H1 (cell line): Measurements from ENCODE around the gene MB. TPM values are rescaled to one million over a fixed set of nuclear protein-coding genes. Genes with fewer than 3 reads are reported as not detected.

ENCODE experiments used
- CTCF ChIA-PET: fragments of 300-600 bp; sonication (Branson Sonifier 250); formaldehyde crosslinking; loops from one replicate; lab custom pipeline; 2021; ENCODE audit not compliant: partially characterized antibody; lab: Charles Lee
- POLR2A ChIA-PET: fragments of 300-600 bp; sonication (Branson Sonifier 250); formaldehyde crosslinking; loops from one replicate; lab custom pipeline; 2021; ENCODE audit warnings: inconsistent platforms; ENCODE audit not compliant: partially characterized antibody; lab: Charles Lee
- DNase-seq, 2 experiments: peaks; one replicate each; pipeline versions ENCODE4 v3.0.0 to v3.0.0-alpha.2; 2010 to 2022; ENCODE audit warnings: low spot score in 2 of 2, low read depth in 1 of 2, mixed read lengths in 1 of 2
- FAIRE-seq: peaks from 2 replicates; lab custom pipeline; 2011; peaks lifted over from hg19 to GRCh38; lab: Jason Lieb, UNC
- H2AFZ ChIP-seq: 2 replicates; pipeline ENCODE4 v1.8.1; 2012; ENCODE audit warnings: low read length, inconsistent platforms
- H2AK5ac ChIP-seq: 2 replicates; pipeline ENCODE4 v1.6.1; 2013; ENCODE audit warnings: low read depth, low read length
- H2BK120ac ChIP-seq: replicated peaks from 2 replicates; pipeline ENCODE3; 2013; ENCODE audit warnings: low read depth, low read length, inconsistent platforms
- H2BK12ac ChIP-seq: 2 replicates; pipeline ENCODE4 v1.6.1; 2013; ENCODE audit warnings: low read depth, low read length
- H2BK15ac ChIP-seq: 2 replicates; pipeline ENCODE4 v1.6.1; 2013; ENCODE audit warnings: low read length
- H2BK20ac ChIP-seq: 2 replicates; pipeline ENCODE4 v1.6.1; 2013; ENCODE audit warnings: low read length
- H2BK5ac ChIP-seq: 2 replicates; pipeline ENCODE4 v1.6.1; 2013; ENCODE audit warnings: low read depth, low read length
- H3K14ac ChIP-seq: 2 replicates; pipeline ENCODE4 v1.6.1; 2013; ENCODE audit warnings: inconsistent platforms; ENCODE audit not compliant: insufficient read length
- H3K18ac ChIP-seq: 2 replicates; pipeline ENCODE4 v1.6.1; 2013; ENCODE audit warnings: low read length; ENCODE audit errors: extremely low read depth
- H3K23ac ChIP-seq: 2 replicates; pipeline ENCODE4 v1.6.1; 2013; ENCODE audit warnings: inconsistent platforms; ENCODE audit not compliant: insufficient read length
- H3K23me2 ChIP-seq: 2 replicates; pipeline ENCODE4 v1.6.1; 2013; ENCODE audit warnings: low read depth, low read length
- H3K27ac ChIP-seq: 2 replicates; pipeline ENCODE4 v1.6.1; 2011; ENCODE audit warnings: low read depth, low read length, inconsistent platforms
- H3K27me3 ChIP-seq, 4 experiments: replicated peaks in 1 of 4; 1 replicate in 1 of 4; 2 replicates in 3 of 4; pipeline versions ENCODE4 v1.6.1 to v1.8.1; 2011 to 2013; ENCODE audit warnings: low read length in 3 of 4, mild to moderate bottlenecking in 3 of 4, inconsistent platforms in 2 of 4, mixed read lengths in 2 of 4, moderate library complexity in 1 of 4; ENCODE audit not compliant: control insufficient read depth in 3 of 4, insufficient read depth in 3 of 4; ENCODE audit errors: extremely low read depth in 1 of 4
- H3K36me3 ChIP-seq, 4 experiments: 2 replicates each; pipeline versions ENCODE4 v1.6.1 to v1.8.1; 2011 to 2013; ENCODE audit warnings: mild to moderate bottlenecking in 4 of 4, low read length in 3 of 4, moderate library complexity in 2 of 4, control low read depth in 1 of 4, inconsistent platforms in 1 of 4; ENCODE audit not compliant: insufficient read depth in 4 of 4, control insufficient read depth in 2 of 4
- H3K4ac ChIP-seq: replicated peaks from 2 replicates; pipeline ENCODE3; 2013; ENCODE audit warnings: low read length, low read depth, mixed read lengths, inconsistent platforms; ENCODE audit not compliant: insufficient read length
- H3K4me1 ChIP-seq, 4 experiments: replicated peaks in 1 of 4; 1 replicate in 1 of 4; 2 replicates in 3 of 4; pipeline versions ENCODE4 v1.6.1 to v1.8.1; 2011 to 2013; ENCODE audit warnings: low read length in 3 of 4, inconsistent platforms in 2 of 4, mixed read lengths in 1 of 4; ENCODE audit not compliant: insufficient read depth in 4 of 4, control insufficient read depth in 3 of 4
- H3K4me2 ChIP-seq, 2 experiments: 2 replicates each; pipeline versions ENCODE4 v1.6.1 to v1.8.1; 2011 to 2013; ENCODE audit warnings: low read depth in 2 of 2, low read length in 2 of 2, control low read depth in 1 of 2, inconsistent platforms in 1 of 2, mild to moderate bottlenecking in 1 of 2; ENCODE audit not compliant: insufficient read depth in 1 of 2
- H3K4me3 ChIP-seq, 4 experiments: fragments of 200-600, 300-600 bp in 1 of 4; sonication (generic), shearing (Covaris generic), sonication (Bioruptor Twin) in 1 of 4; 2 replicates each; pipeline versions ENCODE4 v1.5.1 to v1.8.1; 2011 to 2016; ENCODE audit warnings: low read length in 4 of 4, low read depth in 3 of 4, control low read depth in 2 of 4, inconsistent platforms in 2 of 4, mild to moderate bottlenecking in 2 of 4, mixed read lengths in 1 of 4, moderate library complexity in 1 of 4; ENCODE audit not compliant: insufficient read depth in 2 of 4; ENCODE audit errors: extremely low read depth in 1 of 4
- H3K56ac ChIP-seq: replicated peaks from 2 replicates; pipeline ENCODE3; 2013; ENCODE audit warnings: low read depth, mild to moderate bottlenecking, mixed read lengths, low read length, inconsistent platforms; ENCODE audit not compliant: insufficient read length
- H3K79me1 ChIP-seq: 2 replicates; pipeline ENCODE4 v1.6.1; 2013; ENCODE audit warnings: low read depth, low read length, control low read depth
- H3K79me2 ChIP-seq, 2 experiments: 2 replicates each; pipeline versions ENCODE4 v1.6.1 to v1.8.1; 2012 to 2013; ENCODE audit warnings: low read length in 2 of 2, mild to moderate bottlenecking in 2 of 2, inconsistent platforms in 1 of 2; ENCODE audit not compliant: insufficient read depth in 2 of 2, control insufficient read depth in 1 of 2
- H3K9ac ChIP-seq, 4 experiments: replicated peaks in 1 of 4; 1 replicate in 1 of 4; 2 replicates in 3 of 4; pipeline versions ENCODE4 v1.6.1 to v1.8.1; 2011 to 2013; ENCODE audit warnings: low read depth in 3 of 4, low read length in 3 of 4, control low read depth in 2 of 4, mild to moderate bottlenecking in 2 of 4, moderate library complexity in 2 of 4, inconsistent platforms in 1 of 4; ENCODE audit errors: extremely low read depth in 1 of 4
- H3K9me3 ChIP-seq, 2 experiments: 2 replicates each; pipeline versions ENCODE4 v1.6.1 to v1.8.1; 2012 to 2013; ENCODE audit warnings: mild to moderate bottlenecking in 2 of 2, moderate library complexity in 2 of 2, control low read depth in 1 of 2, inconsistent platforms in 1 of 2, low read depth in 1 of 2, low read length in 1 of 2, mixed read lengths in 1 of 2; ENCODE audit not compliant: insufficient read depth in 2 of 2
- H4K20me1 ChIP-seq, 2 experiments: replicated peaks in 1 of 2; 2 replicates each; pipeline versions ENCODE3 to v1.8.1; 2011 to 2013; ENCODE audit warnings: inconsistent platforms in 2 of 2, low read length in 2 of 2, mild to moderate bottlenecking in 1 of 2; ENCODE audit not compliant: insufficient read depth in 2 of 2, control insufficient read depth in 1 of 2
- H4K5ac ChIP-seq: 2 replicates; pipeline ENCODE4 v1.6.1; 2013; ENCODE audit warnings: low read length, low read depth, mixed read lengths, inconsistent platforms; ENCODE audit not compliant: insufficient read length
- H4K8ac ChIP-seq: 2 replicates; pipeline ENCODE4 v1.8.0; 2013; ENCODE audit warnings: mild to moderate bottlenecking, moderate library complexity, low read length, inconsistent platforms; ENCODE audit not compliant: insufficient read depth; ENCODE audit errors: extremely low read depth
- H4K91ac ChIP-seq: replicated peaks from 2 replicates; pipeline ENCODE3; 2013; ENCODE audit warnings: low read length, mixed read lengths, inconsistent platforms; ENCODE audit not compliant: insufficient read length
- CBX8 ChIP-seq: fragments of 300-800, 300-1000 bp; sonication (generic); IDR thresholded peaks from 2 replicates; pipeline ENCODE4 v1.7.1; 2016; ENCODE audit warnings: low read depth, low read length, borderline replicate concordance
- CTCF ChIP-seq, 3 experiments: IDR thresholded peaks; 1 replicate in 2 of 3; 2 replicates in 1 of 3; pipeline versions ENCODE4 v1.5.1 to v1.6.1; 2011; ENCODE audit warnings: low read length in 3 of 3, mild to moderate bottlenecking in 3 of 3, inconsistent platforms in 2 of 3, low read depth in 1 of 3, moderate library complexity in 1 of 3; ENCODE audit not compliant: insufficient read depth in 1 of 3; ENCODE audit errors: control extremely low read depth in 1 of 3
- E2F6 ChIP-seq: IDR thresholded peaks from 2 replicates; pipeline ENCODE4 v1.6.1; 2012; ENCODE audit warnings: inconsistent platforms
- JUND ChIP-seq: IDR thresholded peaks from 2 replicates; pipeline ENCODE4 v1.6.1; 2011; ENCODE audit warnings: mild to moderate bottlenecking, improper control_type of control experiment, low read length
- POLR2A ChIP-seq, 2 experiments: IDR thresholded peaks; 1 replicate in 1 of 2; 2 replicates in 1 of 2; pipeline ENCODE4 v1.6.1; 2011; ENCODE audit warnings: low read depth in 2 of 2, low read length in 2 of 2, mild to moderate bottlenecking in 2 of 2; ENCODE audit errors: control extremely low read depth in 1 of 2
- SIX5 ChIP-seq: IDR thresholded peaks from 2 replicates; pipeline ENCODE4 v1.6.1; 2011; ENCODE audit warnings: mild to moderate bottlenecking, low read depth, low read length
- USF2 ChIP-seq: IDR thresholded peaks from 2 replicates; pipeline ENCODE4 v1.6.1; 2011; ENCODE audit warnings: low read length, improper control_type of control experiment
- WGBS, 2 experiments: shearing (Covaris generic) in 1 of 2; methylation state at CpG; one replicate each; pipeline versions ENCODE4 v1.1.6 to v1.1.7; 2013 to 2015; ENCODE audit warnings: low lambda C conversion rate in 2 of 2, mixed read lengths in 2 of 2, inconsistent platforms in 1 of 2, low coverage in 1 of 2, missing lambda C conversion rate in 1 of 2; ENCODE audit not compliant: insufficient replicate concordance in 2 of 2, insufficient coverage in 1 of 2, insufficient read length in 1 of 2; ENCODE audit errors: extremely low coverage in 1 of 2, missing lambda C conversion rate in 1 of 2; 5-methylcytosine and 5-hydroxymethylcytosine counted together
- polyA plus RNA-seq, 7 experiments: library from polyadenylated mRNA; depleted of rRNA in 3 of 7; stranded (reverse) in 5 of 7; unstranded in 2 of 7; fragments of >200 nt in 5 of 7; fragments of 200-250 nt in 2 of 7; gene quantifications; 1 replicate in 5 of 7; 2 replicates in 1 of 7; 4 replicates in 1 of 7; pipeline versions ENCODE4 v1.2.1 to v1.2.3, GENCODE V29; 2011 to 2013; ENCODE audit warnings: missing spikeins in 2 of 7, mixed read lengths in 2 of 7
- total RNA-seq: library from RNA; stranded (reverse); fragmentation: NEBNext Ultra II Directional; extraction: Animal tissue kit (Norgen Biotek cat#: 25700); gene quantifications from 2 replicates; pipeline ENCODE4 v1.2.1, GENCODE V29; 2021

Gene MB
- total and polyA plus RNA-seq, 2 of the 8 experiments (the other 6 are each of a cell fraction or from before 2014, with no cell fraction given) = 1.5 TPM; not detected in 1

DNA sequence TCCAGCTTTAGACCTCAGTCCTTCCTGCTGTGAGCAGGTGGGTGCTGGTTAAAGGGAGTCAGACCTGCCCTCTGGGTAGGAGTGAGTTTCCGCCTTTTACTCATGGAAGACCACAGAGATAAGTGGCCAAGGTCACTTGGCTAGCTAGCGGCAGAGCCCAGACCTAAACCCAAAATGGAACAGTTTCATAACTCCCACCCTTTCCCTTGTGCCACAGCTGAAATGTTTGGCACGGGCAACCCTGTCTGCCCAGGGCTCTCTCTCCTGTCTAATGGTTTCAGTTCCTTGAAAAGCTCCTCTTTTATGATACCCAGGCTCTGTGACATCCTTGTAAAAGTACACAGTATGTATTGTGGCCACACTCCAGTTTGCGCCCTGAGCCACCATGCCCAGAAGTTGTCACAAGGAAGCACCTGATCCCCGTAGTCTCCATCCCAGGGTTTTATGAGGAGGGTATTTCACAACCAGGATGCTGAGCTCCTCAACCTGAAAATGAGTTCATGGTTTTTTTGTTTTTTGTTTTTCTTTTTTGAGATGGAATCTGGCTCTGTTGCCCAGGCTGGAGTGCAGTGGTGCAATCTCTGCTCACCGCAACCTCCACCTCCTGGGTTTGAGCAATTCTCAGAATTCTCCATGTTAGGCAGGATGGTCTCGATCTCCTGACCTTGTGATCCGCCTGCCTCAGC is 5.1 kb downstream of the MB start:
- WGBS, 2 experiments = 88% methylated on average over 7 of the region's 8 CpGs; no CpG with 5 or more reads in 1 of the 2 experiments
- TF ChIP-seq JUND (no peak), E2F6 (no peak), POLR2A (IDR thresholded peaks at IDR 0.05; ENCODE audit: control extremely low read depth in 1 of 2, low read depth in 2 of 2, low read length in 2 of 2) (no peak), CTCF (IDR thresholded peaks at IDR 0.05; ENCODE audit: control extremely low read depth in 1 of 3, insufficient read depth in 1 of 3, low read depth in 1 of 3, low read length in 3 of 3) (no peak), SIX5 (no peak), USF2 (no peak), CBX8 (no peak)

More for the DNA sequence above, 5.1 kb downstream of the MB start:
- Histone ChIP-seq H3K23ac (no peak overlapping the region), H3K18ac (no peak overlapping the region), H4K8ac (no peak overlapping the region), H2BK5ac (no peak overlapping the region), H2BK20ac (no peak overlapping the region), H3K27ac (no peak overlapping the region), H2BK12ac (no peak overlapping the region), H3K27me3 (no peaks in the 10 kb centered on the region; a peak in 1 of 7 replicates), H3K4me1 (no peaks in the 10 kb centered on the region), H2BK120ac (no peak overlapping the region), H3K4ac (no peak overlapping the region), H3K14ac (no peak overlapping the region), H2BK15ac (no peak overlapping the region), H3K56ac (no peak overlapping the region), H3K9me3 (no peaks in the 10 kb centered on the region), H3K4me3 (no peak overlapping the region), H2AFZ (no peak overlapping the region), H2AK5ac (no peak overlapping the region), H4K91ac (no peak overlapping the region), H3K4me2 (no peak overlapping the region), H4K5ac (no peak overlapping the region), H3K79me2 (no peaks in the 10 kb centered on the region), H3K23me2 (no peaks in the 10 kb centered on the region), H3K36me3 (no peaks in the 10 kb centered on the region), H3K9ac (no peak overlapping the region), H4K20me1 (peaks cover 0 to 2% of the 10 kb centered on the region in 2 experiments), H3K79me1 (no peaks in the 10 kb centered on the region)
- ChIA-PET CTCF (interaction anchor here (0.9 to 3.2 kb wide), 8 partner anchors 9 to 261 kb away, joined by 3 to 11 read pairs (median 5); no protein-coding TSS in a partner anchor), POLR2A (interaction anchor here (0.6 to 1.1 kb wide), 3 partner anchors 30 to 74 kb away, joined by 3 read pairs; no protein-coding TSS in a partner anchor)
- FAIRE-seq (no peak), DNase-seq (no peak)
